ENCODE measurements around the gene ARL6IP1.

- TF ChIP-seq POLR2A (IDR thresholded peaks at IDR 0.05; ENCODE audit: extremely low read depth, insufficient read length) = no peak
- no peak for TF ChIP-seq CTCF (IDR thresholded peaks at IDR 0.05; ENCODE audit: low read depth, low read length)
- no peak for TF ChIP-seq MAX (IDR thresholded peaks at IDR 0.05; ENCODE audit: low read depth, low read length)
These were observed 33.5 kb upstream of the ARL6IP1 start for GRCh38 chr16:18834864-18835263.

Data from NB4 (cell line).